HG03354 (cell line): ENCODE results near the gene LRGUK.

Source experiments
- ATAC-seq: cut with Tn5 transposase; IDR thresholded peaks from one replicate; pipeline ENCODE4 v1.9.1; 2021; ENCODE audit warnings: mild to moderate bottlenecking; ENCODE audit not compliant: unreplicated experiment, poor library complexity, severe bottlenecking

The LRGUK gene

DNA sequence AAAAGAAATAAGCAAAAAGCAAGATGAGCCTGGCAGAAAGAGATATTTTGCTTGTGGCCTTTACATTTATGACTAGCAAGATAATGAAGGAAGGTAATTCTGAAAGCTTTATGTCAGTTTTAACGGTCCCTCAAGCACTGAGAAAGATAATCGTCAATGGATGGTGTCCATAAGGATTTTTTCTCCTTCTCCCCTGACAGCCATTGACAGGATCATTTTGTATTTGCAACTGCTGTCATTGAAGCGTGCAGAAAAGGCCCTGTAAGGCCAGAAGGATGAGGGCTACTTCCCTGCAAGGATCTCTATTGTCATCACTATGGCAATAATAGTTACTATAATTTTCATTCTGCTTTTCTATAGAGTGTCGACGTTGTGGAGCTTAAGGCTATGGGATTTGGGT lies 994 bp upstream of the LRGUK start:
- ATAC-seq, result no peak

DNA sequence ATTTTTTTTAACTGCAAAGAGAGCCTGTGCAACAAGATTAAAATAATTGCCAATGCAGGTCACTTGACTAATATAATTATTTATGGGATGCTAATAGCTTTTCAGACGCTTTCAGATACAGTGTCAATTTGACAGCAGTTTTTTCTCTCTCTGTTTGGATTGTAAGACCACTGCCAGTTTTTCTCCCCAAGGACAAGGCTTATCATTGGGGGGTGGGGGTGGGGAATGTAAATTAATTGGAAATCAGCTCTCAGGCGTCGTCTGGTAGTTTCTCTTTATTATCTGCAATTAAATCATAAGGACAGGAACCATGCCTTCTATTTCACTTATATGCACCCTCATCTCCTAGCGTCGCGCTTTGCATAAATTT lies 559 bp upstream of the LRGUK start:
- no peak for ATAC-seq

DNA sequence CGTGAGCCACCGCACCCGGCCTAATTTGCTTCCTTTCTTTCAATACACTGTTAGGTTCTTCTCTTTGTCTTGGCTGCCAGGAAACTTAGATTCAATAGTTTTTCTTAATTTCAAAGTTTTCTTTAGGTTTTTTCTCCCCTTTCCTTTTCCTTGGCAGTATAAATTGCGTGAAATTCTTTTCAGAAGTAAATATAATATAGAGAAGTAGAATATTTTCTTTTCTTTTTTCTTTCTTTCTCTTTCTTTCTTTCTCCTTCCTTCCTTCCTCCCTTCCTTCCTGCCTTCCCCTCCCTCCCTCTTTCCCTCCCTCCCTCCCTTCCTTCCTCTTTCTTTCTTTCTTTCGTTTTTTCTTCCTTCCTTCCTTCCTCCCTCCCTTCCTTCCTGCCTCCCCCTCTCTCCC lies 1.7 kb downstream of the LRGUK start:
- ATAC-seq, result no peak

DNA sequence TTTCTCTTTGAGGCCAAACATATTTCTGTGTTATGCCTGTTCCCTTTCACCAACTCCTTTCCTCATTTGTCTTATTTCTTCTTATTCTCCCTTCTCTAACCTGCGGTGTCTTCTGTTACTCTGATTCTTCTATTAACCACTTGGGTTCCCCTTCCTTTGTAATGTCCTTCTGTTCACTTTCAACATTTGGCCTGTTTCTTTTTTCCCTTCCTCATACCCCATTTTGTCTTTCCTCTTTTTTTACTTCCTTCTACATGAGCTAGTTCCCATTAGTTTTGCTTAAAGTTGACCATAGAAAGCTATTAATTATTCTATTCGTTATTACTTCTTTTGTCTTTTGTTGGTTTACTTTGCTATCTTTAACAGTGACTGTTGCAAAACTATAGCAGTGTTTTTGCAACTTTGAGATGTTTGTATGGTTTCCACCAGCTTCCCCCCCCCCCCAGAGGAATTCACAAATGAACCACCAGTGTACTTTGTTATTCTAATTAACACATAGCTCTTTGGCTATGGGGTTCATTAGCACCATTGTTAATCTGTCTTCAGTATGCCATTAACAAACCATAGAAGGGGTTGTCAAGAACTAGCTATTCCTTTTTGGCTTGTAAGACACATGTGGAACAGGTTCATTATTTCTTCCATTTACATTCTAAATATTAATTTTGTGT lies 2.9 kb downstream of the LRGUK start:
- no peak for ATAC-seq

DNA sequence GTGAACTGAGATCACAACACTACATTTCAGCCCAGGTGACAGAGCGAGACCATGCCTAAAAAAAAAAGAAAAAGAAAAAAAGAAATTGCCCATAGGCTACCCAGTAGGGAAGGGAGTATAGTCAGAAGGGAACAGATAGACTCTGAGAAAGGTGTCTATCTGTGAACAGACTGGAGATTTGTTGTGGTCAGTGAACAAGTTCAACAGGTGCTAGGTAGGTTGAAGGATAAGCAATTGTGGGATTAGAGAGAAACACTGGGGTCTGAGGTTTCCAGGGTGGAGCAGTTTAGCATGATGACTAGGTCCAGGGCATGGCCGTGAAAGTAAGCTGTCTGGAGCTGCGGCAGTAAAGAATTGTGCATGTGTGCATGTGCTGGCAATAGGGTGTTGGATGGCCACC lies 6.9 kb downstream of the LRGUK start:
- ATAC-seq, result no peak

DNA sequence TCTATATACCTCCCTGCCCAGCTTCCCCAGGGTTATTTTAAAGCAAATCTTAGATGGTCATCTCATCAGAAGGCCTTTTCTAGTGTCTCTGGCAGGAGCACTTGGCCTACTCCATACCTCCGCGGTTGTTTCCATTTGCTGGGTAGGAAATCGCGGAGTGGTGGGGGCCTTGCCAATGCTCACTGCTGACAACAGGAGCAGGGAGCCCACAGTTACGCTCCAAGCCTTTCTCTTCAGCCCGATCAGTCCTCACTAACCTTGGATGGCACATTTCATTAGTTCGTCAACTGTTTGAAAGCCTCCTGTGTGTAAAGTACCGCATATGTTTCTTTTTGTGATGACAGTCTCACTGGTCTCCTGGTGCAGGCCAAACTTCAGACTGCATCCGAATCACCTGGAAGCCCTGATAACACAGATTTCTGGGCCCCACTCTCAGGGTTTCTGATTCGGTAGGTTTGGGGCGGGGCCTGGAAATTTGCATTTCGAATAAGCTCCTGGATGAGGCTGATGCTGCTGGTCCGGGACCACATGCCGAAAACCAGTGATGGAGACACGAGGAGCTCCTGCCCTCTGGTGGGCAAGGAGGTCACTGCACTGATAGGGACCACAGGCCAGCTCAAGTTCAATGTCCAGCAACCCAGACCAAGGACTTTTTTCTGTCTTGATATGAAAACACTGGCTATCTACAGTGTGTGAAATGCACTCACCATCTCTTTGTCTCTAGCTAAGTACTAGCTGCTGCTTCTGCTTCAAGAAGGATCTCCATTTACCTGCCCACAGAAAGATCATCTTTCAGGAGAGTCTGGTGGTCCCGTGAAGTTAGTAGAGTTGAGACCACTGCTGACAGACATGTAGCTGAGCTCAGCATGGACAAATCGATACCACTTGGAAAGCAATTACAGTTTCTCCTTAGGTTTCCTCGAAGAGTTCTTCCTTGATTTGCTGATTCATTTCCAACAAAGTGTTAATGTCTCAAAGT lies 14.0 kb downstream of the LRGUK start:
- ATAC-seq, result peak; percentile 89

DNA sequence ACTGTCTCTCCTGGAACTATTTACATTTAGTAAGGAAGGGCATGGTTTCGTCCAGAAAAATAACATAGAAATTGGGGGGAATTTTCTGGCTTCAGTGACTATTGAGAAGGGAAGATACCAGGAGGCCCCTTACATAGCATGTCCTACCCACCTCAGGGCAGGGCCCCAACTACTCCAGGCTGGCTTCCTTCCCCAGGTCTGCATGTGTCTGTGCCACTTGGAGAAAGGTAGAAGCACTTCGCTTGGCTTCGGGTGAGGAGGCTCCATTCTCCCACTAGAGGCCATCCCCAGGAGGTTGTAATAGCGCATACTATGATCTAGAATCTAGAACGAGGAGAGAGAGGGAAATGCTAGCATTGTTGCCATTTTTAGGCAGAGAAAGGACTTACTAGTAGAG lies 14.7 kb downstream of the LRGUK start:
- no peak for ATAC-seq

DNA sequence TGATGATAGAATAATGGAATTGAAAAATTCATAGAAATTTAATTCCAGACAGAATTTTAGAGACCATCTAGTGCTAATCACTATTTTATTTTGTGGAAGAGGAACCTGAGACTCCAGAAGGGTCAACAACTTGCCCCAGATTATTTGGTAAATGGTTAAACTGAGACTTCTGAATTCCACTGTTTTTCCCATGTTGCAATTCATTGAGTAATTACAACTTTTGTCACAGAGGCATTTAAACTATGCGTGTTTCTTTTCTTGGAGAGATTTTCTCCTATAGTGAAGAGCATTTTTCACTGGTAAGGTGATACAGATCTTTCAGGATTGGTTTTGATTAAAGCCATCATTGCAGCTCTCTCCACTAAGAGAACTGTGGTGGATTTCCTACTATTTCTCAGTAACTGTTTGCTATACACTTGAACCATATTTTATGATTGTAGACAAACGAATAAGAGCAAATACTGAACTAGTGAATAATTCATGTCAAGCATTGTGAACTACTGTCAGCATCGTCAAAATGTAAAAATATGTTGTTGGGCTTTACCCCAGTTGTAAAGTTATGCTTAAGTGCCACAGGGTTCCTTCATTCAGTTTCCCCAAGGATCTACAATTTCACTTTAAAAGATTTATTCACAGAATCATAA lies 26.5 kb downstream of the LRGUK start:
- no peak for ATAC-seq

DNA sequence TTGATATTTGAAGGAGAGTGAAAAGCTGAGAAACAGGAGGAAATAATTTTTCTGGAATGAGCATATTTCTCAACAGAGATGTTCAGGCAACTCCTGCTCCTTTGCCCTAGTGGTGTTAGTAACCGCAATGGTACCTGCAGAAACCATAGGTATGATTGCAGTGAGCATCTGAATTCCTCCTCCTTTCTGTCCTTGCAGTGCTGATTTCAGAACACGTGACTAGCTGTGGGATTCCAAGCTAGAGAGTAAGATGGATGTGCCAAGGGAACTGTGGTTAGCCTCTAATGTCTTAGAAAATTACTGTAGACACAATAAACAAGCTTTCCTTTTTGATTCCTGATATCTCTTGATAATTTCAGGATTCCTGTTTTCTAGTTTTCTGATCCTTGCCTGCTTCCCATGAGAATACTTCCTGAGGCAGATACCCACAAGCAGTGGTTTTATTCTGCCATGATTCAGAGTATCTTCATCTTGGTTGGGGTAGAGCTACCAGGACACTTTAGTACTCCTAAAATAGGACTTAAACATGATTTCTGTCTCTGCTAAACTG lies 27.5 kb downstream of the LRGUK start:
- no peak for ATAC-seq

DNA sequence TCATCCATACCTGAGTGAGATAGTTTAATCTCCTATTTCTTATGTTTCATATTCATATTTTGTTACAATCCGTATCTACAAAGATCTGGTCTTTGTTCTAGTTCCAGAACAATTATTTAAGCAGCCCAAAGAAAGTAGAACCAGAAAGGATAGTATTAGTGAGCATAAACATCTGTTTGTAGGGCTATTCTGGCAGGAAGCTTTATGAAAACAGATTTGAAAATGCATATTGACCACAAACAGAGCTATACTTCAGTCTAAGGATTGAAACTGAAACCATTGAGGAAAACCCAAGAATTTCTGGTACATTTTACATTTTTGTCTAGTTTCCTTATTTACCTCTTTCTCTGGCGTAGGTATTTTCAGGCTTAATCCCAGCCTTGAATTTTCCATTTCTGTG lies 28.1 kb downstream of the LRGUK start:
- no peak for ATAC-seq

DNA sequence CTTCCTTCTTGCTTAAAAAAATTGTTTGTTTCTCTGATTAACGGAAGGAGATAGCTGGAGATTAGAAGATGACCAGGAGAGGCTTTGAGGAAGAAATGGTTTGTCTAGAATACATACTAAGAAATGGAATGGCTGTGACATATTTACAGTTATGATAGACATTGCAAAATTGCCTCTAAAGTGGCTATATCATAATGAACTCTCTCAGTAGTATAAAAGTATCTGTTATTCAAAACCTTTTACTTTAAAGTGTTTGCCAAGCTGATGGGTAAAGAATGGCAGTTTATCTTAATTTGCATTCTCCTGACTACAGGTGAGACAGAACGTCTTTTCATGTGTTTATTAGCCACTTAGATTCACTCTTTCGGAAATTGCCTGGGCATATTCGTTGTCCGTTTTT lies 28.7 kb downstream of the LRGUK start:
- ATAC-seq, result no peak

DNA sequence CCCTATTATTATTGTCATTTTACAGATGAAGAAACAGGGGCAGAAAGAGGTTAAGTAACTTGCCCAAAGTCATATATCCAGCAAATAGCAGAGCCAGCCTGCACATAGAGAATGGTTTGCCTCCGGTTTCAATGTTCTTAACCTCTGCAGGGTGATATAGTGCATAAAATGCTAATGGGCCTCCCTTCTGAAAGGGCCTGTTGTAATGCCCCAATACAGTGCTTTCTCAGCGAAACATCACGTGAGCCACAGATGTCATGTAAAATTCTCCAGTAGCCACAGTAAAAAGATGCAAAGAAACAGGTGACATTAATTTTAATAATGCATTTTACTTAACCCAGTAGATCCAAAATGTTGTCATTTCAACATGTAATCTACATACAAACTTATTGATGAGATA lies 38.1 kb downstream of the LRGUK start:
- no peak for ATAC-seq

DNA sequence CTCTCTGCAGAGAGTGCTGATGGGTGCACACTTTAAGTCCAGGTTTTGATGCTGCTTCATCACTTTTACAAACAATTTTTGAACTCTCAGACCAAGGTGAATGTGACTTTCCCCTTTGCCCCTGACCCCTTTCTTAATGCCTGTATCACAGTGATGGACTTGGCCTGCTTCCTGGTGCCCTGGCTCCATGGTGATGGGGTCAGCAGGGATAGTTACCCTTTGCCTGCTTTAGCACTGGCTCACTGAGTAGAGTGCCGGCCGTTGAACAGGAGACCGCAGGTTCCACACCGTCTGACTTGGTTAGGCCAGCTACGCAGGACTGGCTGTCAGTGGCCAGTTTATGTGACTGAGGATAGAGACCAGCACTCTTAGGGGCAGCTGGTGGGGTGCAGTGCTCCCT lies 40.1 kb downstream of the LRGUK start:
- ATAC-seq, result no peak

DNA sequence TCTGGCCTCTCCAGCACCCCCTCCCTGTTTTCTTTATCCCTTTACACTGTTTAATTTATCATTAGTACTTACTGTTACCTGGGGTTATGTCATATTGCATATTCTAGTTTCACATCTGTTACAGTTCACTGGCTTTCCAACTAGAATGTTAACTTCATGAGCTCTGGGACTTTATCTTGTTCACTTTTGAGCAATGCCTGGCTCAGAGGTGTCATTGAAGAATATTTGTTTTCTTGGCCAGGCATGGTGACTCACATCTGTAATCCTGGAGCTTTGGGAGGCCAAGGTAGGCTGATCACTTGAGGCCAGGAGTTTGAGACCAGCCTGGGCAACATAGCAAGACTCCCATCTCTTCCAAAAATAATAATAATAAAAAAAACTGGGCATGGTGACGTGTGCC lies 40.7 kb downstream of the LRGUK start:
- no peak for ATAC-seq

DNA sequence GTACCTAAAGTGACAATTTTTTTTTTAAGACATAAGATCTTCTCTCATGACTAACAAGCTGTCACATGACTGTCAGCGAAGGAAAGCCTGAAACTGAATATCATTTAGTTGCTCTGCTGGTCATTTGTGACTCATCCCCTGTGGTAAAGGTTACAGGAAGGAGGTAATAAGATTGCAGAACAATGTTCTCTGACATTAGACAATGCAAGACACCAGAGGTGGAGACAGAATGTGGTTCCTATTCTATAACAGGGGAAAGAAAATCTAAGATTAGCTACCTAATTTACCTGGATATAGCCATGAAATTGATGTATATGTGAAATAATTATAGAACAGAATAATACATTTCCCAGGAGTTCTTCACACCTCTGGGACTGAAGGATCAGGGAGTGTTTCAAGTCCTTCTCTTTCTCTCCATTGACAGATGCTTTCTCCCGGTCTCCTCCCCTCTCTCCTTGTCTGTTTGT lies 47.7 kb downstream of the LRGUK start:
- ATAC-seq, result peak; percentile 93

DNA sequence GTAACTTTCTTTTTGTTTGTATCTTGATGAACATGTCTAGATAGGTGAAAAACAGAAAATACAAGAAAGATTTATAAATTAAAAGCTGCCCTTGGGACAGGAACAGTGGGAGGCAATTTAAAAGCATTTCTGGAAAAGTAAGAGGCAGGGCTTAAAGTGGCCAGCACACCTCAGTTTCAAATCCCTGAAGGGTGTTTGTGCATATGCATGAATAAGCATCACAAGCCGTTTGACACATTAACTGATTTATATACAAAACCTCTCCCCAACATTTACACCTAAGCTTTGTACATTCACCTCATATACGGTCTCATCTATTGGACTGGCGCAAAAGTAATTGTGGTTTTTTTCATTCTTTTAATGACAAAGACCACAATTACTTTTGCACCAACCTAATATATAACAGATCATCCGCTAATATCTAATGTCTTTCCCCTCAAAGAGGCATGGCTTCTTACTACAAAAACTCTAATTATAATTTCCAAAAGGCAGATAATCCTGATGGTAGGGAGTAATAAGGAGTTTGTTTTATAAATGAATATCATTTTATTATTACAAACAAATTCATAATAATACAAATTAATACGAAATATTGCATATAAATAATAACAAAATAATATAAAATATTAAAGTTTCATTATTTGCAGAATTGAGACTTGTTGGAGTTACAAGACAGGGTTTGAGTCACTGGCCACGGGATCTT lies 48.3 kb downstream of the LRGUK start:
- no peak for ATAC-seq

DNA sequence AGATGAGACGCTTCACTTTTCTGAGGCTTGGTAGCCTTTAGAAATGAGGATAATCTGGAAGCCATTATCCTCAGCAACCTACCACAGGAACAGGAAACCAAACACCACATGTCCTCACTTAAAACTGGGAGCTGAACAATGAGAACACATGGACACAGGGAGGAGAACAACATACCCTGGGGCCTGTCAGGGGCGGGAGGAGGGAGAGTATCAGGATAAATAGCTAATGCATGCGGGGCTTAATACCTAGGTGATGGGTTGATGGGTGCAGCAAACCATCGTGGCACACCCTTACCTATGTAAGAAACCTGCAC lies 48.9 kb downstream of the LRGUK start:
- ATAC-seq, result no peak

DNA sequence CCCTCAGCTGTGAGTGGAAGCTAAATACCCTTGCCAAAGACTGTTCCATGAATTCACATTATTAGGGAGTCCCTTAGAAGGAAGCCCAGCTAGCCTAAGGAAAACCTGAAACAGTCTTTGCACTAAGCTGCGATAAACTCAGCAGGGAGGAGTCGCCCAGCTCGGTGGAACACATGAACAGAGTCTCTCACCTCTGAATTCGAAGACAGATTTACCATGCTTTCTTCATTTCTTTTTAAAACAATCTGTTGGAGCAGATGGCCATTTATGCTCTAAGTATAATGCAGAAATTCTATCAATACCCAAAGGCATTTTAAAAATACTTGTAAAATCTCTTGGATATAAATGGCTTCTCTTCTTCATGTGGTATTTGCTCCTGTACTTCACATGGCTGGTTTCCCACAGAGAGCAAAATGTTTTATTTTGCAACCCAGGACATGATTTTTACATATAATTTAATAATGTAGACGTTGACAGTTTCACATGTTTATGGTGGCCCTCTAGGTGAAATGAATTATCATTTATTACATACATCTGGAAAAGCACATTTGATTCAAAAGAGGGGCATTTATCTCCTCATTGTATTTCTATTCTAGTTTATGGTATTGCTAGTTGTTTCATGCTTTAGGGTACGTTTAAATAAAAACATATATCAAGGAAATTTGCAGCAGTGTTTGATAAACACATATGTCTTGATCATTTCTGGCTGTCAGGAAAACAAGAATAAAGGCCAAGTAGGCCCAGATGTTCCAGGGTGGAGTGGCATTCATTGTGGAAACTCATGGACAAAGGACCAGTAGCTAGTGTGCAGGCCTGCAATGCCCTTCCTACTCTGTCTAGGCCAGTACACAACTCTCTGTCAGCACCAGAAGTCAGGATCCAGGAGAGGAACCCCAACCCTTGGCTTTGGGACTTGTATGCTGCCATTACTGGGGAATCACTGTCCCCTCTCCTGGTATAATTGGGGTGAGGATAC lies 52.2 kb downstream of the LRGUK start:
- no peak for ATAC-seq

DNA sequence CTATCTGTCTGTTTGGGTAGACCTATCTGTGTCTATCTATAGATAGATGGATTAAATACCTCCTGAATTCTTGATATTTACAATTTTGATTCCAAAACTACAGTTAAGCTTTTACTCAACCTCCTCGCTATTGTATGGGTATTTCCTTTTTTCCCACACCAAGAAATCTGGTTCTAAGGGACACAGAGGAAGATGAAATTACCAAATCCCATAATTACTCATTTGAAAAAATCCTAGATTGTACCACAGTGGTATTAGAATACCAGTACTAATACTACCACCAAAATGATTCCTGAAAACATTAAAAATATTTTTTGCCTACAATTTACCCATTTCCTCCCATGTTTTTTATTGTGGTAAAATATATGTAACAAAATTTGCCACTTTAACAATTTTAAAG lies 53.2 kb downstream of the LRGUK start:
- no peak for ATAC-seq
